Measurements from ENCODE around the gene DHRS7B.

DNA sequence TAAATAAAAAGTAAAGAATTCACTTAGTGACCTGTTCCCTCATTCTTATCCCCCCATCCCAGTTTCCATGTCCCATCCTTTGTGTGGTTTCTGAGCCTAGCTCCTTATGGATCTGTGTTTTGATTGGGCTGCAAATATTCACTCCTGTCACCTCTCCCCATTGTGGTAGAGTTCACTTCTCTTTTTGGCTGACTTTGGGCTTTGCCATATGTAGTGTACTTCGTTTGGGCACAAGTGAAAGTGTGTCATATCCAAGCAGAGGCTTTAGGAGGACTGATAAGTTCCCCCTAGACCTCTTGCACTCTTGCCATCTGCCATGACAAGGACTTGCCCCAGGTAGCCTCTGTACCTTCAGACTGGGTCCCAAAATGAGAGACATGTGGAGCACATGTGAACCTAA is 13.0 kb upstream of the DHRS7B start:
- no peak for TF ChIP-seq SMC3 (conservative IDR thresholded peaks at IDR 0.05; ENCODE audit: poor library complexity)
- no peak for TF ChIP-seq RAD21 (conservative IDR thresholded peaks at IDR 0.05)
- TF ChIP-seq, protein P1, sequence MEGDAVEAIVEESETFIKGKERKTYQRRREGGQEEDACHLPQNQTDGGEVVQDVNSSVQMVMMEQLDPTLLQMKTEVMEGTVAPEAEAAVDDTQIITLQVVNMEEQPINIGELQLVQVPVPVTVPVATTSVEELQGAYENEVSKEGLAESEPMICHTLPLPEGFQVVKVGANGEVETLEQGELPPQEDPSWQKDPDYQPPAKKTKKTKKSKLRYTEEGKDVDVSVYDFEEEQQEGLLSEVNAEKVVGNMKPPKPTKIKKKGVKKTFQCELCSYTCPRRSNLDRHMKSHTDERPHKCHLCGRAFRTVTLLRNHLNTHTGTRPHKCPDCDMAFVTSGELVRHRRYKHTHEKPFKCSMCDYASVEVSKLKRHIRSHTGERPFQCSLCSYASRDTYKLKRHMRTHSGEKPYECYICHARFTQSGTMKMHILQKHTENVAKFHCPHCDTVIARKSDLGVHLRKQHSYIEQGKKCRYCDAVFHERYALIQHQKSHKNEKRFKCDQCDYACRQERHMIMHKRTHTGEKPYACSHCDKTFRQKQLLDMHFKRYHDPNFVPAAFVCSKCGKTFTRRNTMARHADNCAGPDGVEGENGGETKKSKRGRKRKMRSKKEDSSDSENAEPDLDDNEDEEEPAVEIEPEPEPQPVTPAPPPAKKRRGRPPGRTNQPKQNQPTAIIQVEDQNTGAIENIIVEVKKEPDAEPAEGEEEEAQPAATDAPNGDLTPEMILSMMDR (IDR thresholded peaks at IDR 0.05; ENCODE audit: poor library complexity, severe bottlenecking): no peak
- TF ChIP-seq EZH2 (IDR thresholded peaks at IDR 0.05; ENCODE audit: borderline replicate concordance, insufficient read depth, low read length, poor library complexity, severe bottlenecking): no peak
- no peak for TF ChIP-seq MXI1 (conservative IDR thresholded peaks at IDR 0.05; ENCODE audit: poor library complexity, severe bottlenecking)
